Urinary bladder (tissue), 4 donors: ENCODE results near the gene NRROS. TPM values are rescaled to one million over a fixed set of nuclear protein-coding genes. Genes with fewer than 3 reads are reported as not detected.

Experiments used
- DNase-seq: peaks from one replicate; pipeline ENCODE4 v3.0.0-alpha.2; 2015; ENCODE audit errors: extremely low spot score
- H3K27ac ChIP-seq: one replicate; pipeline ENCODE4 v1.5.1; 2013; ENCODE audit warnings: low read depth, mild to moderate bottlenecking, moderate library complexity
- H3K36me3 ChIP-seq: one replicate; pipeline ENCODE4 v1.6.1; 2013; ENCODE audit warnings: mild to moderate bottlenecking, moderate library complexity; ENCODE audit not compliant: insufficient read depth
- H3K4me1 ChIP-seq: one replicate; pipeline ENCODE4 v1.6.1; 2013; ENCODE audit warnings: mild to moderate bottlenecking, moderate library complexity; ENCODE audit not compliant: insufficient read depth
- H3K4me3 ChIP-seq: one replicate; pipeline ENCODE4 v1.5.1; 2013; ENCODE audit warnings: low read depth, low read length
- WGBS: extraction: QIAGEN DNeasy Blood & Tissue Kit; methylation state at CpG from one replicate; pipeline ENCODE4 v1.1.7; 2013; 5-methylcytosine and 5-hydroxymethylcytosine counted together
- polyA plus RNA-seq: library from polyadenylated mRNA; stranded (reverse); fragments of 200-250 nt; gene quantifications from one replicate; pipeline ENCODE4 v1.2.3, GENCODE V29; 2013
- total RNA-seq: library from RNA; depleted of rRNA; stranded (reverse); fragments of >200 nt; gene quantifications from one replicate; pipeline ENCODE4 v1.2.3, GENCODE V29; 2014
- donor health status: healthy with polysubstance abuse.
- donor health status: healthy.

NRROS gene
- total and polyA plus RNA-seq, 2 donors, result 4.1 to 7.2 TPM

DNA sequence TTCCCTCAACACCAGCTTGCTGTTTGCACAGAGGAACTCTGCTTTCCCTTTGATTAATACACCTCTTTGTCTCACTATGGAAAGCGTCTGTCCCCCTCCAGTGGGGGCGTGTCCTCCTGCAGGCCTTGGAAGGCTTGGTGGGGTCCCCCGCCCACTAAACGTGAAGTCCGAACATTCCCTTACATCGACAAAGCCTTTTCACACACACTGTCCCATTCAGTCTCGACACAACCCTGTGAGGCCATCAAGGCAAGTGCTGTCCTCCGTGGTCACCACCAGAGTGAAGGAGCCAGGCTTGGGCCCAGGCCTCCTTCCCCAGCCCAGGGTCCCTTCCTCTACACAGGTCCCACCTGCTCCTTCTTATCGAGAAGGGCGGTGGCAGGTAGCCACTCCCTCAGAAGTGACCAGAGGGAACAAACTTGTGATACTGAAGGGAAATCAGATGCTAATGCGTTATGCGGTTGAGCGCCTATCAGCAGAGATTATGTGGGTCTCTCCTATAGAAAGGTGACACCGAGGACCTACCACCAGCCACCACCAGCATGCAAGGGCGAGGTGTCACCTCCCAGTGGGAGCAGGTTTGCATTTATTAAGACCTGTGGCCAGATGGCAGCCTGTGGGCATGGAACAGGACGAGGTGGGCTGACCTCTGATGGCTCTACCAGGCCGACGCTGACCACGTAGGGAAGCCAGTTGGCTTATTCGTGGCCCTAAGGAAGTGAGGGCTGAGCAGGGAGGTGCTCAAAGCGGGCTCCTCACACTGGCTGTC lies 6.6 kb downstream of the NRROS start:
- no peaks in the 10 kb centered on the region for H3K36me3 ChIP-seq
- no peak overlapping the region for H3K27ac ChIP-seq
- H3K4me1 ChIP-seq, result no peaks in the 10 kb centered on the region
- 86% methylated on average over 21 of the region's 21 CpGs for WGBS
- DNase-seq, result no peak
- no peak overlapping the region for H3K4me3 ChIP-seq

DNA sequence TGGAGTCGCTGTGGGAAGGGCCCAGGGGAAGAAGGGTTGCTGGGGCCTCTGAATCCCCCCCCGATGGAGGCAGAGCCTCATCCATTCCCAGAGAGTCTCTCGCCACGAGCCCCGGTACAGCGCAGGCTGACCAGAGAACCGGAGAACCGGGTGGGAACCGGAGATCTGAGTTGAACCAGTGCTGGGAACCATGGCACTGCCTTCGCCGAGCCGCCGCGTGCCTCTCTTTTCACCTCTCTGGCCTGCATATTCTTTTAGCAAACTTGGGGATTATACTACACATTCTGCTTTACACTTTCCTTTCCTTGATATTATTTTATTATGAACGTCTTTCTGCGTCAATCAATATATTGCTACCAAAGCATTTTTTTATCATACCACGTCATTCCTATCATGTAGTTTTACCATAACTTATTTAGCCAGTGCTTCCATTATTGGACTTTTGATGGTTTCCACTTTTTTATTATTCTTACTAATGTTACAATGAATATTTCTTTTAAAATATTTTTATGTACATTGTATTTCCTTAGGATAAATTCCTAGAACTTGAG lies 7.2 kb downstream of the NRROS start:
- no peak for DNase-seq
- Histone ChIP-seq H3K27ac (no peak overlapping the region), H3K36me3 (no peaks in the 10 kb centered on the region), H3K4me3 (no peak overlapping the region), H3K4me1 (no peaks in the 10 kb centered on the region)
- WGBS, result 84% methylated on average over 17 of the region's 17 CpGs

DNA sequence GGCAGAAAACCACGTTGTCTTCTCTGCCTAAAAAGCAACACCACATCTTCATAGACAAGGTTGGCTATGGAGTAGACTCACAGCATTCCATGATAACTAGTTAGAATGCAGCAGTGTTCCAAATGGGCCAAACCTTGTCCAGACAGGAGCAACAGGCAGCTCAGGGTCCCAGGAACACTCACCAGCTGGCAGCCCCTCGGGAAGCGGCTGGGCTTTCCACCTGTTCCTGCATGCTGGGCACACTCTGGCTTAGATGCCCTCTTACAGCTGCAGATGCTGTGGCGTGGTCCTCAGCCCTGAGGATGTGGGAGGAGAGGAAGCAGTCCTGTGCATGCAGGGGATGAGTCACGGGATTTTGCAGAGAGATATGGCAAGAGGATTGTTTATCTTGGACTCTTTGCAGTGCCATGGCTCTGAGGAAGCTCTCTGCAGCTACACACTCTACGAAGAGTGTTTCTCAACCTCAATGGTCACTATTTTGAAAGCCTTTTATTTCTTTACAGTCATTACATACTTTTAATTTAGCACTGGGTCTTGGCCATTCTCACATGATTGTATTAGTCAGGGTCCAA lies 11.3 kb downstream of the NRROS start:
- no peak for DNase-seq
- H3K4me3 ChIP-seq, result no peak overlapping the region
- no peaks in the 10 kb centered on the region for H3K36me3 ChIP-seq
- whole genome bisulfite sequencing, result 9% methylated on average over 6 of the region's 6 CpGs
- no peak overlapping the region for H3K27ac ChIP-seq
- H3K4me1 ChIP-seq, result no peaks in the 10 kb centered on the region

DNA sequence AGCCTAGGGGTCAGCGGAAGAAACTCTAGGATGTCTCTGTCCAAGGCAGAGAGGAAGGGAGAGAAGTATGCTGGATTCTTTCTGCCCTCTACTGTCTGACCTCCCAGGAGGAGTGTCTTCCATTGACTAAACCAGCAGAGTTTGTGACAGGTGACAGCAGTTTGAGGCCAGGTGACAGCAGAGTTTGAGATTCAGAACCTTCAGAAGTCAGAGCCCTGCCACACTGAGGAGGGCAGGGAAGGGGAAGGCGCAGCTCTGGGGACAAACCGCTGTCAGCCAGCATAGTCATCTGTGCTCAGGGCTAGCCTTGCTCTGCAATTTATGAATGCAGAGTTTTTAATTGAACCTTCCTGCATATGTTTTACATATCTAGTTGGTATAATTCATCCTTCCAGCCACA lies 12.3 kb downstream of the NRROS start:
- no peak overlapping the region for H3K4me3 ChIP-seq
- no peak overlapping the region for H3K27ac ChIP-seq
- DNase-seq, result no peak
- 77% methylated on average over 3 of the region's 3 CpGs for WGBS
- H3K36me3 ChIP-seq, result no peaks in the 10 kb centered on the region
- no peaks in the 10 kb centered on the region for H3K4me1 ChIP-seq

DNA sequence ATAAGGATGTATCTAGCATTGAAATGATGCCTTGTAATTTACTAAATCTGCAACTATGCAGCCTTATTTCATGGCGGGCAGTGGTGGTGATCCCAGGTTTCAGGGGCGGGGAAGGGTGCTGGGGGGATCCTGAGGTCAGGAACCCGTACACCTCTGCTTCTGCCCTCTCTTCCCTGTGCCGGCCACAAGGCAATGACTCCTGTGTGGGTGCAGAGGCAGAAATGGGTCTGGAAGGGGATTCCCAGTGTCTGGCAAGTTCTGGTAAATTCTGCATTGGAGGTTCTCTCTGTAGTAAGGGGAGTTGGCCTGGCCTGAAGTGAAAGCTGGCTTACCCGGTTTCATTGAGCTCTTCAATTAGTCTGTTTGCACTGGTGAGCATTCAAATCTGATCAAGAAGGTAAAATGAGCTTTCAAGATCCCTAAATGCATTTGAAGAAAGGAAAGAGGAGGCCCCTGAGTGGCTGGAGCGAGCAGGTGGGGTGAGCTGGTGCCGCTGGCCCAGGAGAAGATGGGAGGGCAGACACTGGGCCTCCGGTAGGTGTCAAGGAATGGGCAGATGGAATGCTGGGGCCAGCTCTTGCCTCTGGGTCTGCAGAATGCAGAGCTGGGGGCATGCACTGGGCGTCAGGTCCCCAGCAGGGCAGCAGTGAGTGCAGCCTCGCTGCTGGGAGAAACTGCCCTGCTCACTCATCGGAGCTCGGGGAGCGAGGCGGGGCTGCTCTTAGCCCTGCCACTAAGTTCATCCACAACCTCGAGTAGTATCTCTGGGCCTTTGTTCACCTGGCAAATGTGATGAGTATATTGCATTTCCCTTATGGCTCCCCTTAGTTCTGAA lies 13.7 kb downstream of the NRROS start:
- Histone ChIP-seq H3K27ac (no peak overlapping the region), H3K4me1 (no peaks in the 10 kb centered on the region), H3K36me3 (no peaks in the 10 kb centered on the region), H3K4me3 (no peak overlapping the region)
- 80% methylated on average over 15 of the region's 15 CpGs for WGBS
- DNase-seq, result no peak

DNA sequence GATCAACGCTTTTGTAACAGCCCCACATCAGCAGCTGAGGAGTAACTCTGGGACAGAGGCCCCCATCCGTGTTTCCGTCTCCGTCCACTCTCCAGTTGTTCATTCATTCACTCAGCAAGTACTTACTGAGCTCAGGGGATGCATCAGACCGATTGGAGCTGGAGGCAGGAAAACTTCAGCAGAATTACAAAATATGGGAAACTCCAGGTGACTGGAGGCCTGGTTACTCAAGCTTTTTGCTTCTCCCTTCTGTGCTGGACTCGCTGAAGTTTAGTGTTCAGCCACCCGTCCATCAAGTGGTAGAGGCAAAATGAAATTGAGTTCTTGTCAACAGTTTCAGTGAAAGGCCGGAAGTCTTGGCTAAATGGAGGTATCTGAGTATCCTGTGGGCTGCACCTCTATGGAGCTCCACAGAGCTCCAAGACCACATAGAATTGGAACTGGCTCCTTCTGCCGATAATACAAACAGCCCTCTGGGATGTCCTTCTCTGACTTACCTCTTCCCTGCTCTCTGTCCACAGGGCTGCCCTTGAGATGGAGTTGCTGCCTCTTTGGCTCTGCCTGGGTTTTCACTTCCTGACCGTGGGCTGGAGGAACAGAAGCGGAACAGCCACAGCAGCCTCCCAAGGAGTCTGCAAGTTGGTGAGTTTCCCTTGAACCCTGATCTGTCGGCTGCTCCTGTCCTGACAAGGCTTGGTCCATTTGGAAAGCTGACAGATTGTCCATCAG lies 14.7 kb downstream of the NRROS start:
- 90% methylated on average over 12 of the region's 12 CpGs for WGBS
- no peak for DNase-seq

DNA sequence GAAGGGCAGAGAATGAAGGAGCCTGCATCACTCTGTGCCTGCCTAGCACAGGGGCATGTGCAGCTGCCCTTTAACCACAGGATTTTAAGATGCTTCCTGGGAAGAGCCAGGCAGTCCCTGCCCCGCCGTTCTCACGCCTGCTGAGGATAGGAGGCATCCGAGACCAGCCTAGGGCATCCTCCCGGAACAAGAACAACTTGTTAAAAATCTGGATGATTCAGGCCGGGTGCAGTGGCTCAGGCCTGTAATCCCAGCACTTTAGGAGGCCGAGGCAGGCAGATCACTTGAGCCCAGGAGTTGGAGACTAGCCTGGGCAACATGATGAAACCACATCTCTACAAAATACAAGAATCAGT lies 15.2 kb downstream of the NRROS start:
- no peak for DNase-seq
- H3K4me1 ChIP-seq, result no peaks in the 10 kb centered on the region
- H3K27ac ChIP-seq, result no peak overlapping the region
- 90% methylated on average over 7 of the region's 7 CpGs for WGBS
- no peaks in the 10 kb centered on the region for H3K36me3 ChIP-seq
- H3K4me3 ChIP-seq, result no peak overlapping the region

More for the DNA sequence above, 14.7 kb downstream of the NRROS start:
- no peaks in the 10 kb centered on the region for H3K4me1 ChIP-seq
- no peaks in the 10 kb centered on the region for H3K36me3 ChIP-seq
- H3K27ac ChIP-seq, result no peak overlapping the region
- no peak overlapping the region for H3K4me3 ChIP-seq

DNA sequence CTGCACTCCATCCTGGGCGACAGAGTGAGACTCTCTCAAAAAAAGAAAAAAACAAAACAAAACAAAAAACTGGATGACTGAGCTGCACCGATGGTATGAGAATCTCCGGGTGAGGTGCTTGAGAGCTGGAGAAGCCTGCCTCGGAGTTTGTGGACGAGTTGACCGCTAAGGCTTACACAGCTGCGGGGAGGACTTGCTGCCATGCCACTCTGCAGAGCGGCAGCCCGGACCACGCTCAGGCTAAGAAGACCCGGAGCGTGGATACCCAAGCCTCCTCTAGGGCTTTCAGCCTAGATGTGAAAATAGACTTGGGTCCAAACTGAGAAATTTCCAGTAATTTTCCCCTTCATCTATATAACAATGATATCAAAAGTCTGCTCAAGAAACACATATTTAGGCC lies 16.0 kb downstream of the NRROS start:
- 95% methylated on average over 12 of the region's 12 CpGs for WGBS
- Histone ChIP-seq H3K36me3 (no peaks in the 10 kb centered on the region), H3K4me3 (no peak overlapping the region), H3K4me1 (no peaks in the 10 kb centered on the region), H3K27ac (no peak overlapping the region)
- DNase-seq, result no peak

DNA sequence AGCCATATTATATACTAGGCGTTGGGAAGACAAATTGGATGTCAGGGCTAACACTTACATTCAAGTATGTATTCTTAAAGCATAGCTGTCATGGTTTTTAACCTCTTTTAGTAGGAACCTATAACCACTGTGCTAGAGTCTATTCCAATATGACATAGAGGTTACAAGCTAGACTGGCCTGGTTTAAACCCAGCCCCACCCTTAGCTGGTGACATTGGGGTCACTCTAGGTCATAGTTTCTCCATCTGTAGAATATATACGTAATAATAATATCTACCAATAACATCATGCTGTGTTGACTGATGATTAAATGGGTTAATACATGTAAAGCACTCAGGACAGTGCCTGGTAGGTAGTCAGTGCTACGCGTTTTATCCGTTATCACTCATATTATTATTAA lies 16.7 kb downstream of the NRROS start:
- Histone ChIP-seq H3K36me3 (no peaks in the 10 kb centered on the region), H3K4me1 (no peaks in the 10 kb centered on the region), H3K27ac (no peak overlapping the region), H3K4me3 (no peak overlapping the region)
- 91% methylated on average over 5 of the region's 5 CpGs for WGBS
- no peak for DNase-seq

DNA sequence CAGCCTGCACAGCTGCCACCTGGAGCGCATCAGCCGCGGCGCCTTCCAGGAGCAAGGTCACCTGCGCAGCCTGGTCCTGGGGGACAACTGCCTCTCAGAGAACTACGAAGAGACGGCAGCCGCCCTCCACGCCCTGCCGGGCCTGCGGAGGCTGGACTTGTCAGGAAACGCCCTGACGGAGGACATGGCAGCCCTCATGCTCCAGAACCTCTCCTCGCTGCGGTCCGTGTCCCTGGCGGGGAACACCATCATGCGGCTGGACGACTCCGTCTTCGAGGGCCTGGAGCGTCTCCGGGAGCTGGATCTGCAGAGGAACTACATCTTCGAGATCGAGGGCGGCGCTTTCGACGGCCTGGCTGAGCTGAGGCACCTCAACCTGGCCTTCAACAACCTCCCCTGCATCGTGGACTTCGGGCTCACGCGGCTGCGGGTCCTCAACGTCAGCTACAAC lies 20.4 kb downstream of the NRROS start:
- DNase-seq, result no peak
- no peaks in the 10 kb centered on the region for H3K36me3 ChIP-seq
- H3K4me3 ChIP-seq, result no peak overlapping the region
- H3K4me1 ChIP-seq, result no peaks in the 10 kb centered on the region
- H3K27ac ChIP-seq, result no peak overlapping the region
- 95% methylated on average over 35 of the region's 35 CpGs for WGBS

DNA sequence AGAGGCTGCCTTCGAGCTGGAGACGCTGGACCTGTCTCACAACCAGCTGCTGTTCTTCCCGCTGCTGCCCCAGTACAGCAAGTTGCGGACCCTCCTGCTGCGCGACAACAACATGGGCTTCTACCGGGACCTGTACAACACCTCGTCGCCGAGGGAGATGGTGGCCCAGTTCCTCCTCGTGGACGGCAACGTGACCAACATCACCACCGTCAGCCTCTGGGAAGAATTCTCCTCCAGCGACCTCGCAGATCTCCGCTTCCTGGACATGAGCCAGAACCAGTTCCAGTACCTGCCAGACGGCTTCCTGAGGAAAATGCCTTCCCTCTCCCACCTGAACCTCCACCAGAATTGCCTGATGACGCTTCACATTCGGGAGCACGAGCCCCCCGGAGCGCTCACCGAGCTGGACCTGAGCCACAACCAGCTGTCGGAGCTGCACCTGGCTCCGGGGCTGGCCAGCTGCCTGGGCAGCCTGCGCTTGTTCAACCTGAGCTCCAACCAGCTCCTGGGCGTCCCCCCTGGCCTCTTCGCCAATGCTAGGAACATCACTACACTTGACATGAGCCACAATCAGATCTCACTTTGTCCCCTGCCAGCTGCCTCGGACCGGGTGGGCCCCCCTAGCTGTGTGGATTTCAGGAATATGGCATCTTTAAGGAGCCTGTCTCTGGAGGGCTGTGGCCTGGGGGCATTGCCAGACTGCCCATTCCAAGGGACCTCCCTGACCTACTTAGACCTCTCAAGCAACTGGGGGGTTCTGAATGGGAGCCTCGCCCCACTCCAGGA lies 21.1 kb downstream of the NRROS start:
- WGBS, result 83% methylated on average over 32 of the region's 32 CpGs
- H3K4me1 ChIP-seq, result no peaks in the 10 kb centered on the region
- H3K4me3 ChIP-seq, result no peak overlapping the region
- H3K27ac ChIP-seq, result no peak overlapping the region
- no peaks in the 10 kb centered on the region for H3K36me3 ChIP-seq
- no peak for DNase-seq

DNA sequence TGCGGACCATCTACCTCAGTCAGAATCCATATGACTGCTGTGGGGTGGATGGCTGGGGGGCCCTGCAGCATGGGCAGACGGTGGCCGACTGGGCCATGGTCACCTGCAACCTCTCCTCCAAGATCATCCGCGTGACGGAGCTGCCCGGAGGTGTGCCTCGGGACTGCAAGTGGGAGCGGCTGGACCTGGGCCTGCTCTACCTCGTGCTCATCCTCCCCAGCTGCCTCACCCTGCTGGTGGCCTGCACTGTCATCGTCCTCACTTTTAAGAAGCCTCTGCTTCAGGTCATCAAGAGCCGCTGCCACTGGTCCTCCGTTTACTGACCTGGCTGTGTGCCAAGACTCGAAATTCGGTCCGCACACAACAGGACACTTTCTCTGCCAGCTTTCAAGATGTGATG lies 21.9 kb downstream of the NRROS start:
- Histone ChIP-seq H3K36me3 (no peaks in the 10 kb centered on the region), H3K4me1 (no peaks in the 10 kb centered on the region), H3K27ac (no peak overlapping the region), H3K4me3 (no peak overlapping the region)
- 76% methylated on average over 16 of the region's 16 CpGs for WGBS
- DNase-seq, result no peak

DNA sequence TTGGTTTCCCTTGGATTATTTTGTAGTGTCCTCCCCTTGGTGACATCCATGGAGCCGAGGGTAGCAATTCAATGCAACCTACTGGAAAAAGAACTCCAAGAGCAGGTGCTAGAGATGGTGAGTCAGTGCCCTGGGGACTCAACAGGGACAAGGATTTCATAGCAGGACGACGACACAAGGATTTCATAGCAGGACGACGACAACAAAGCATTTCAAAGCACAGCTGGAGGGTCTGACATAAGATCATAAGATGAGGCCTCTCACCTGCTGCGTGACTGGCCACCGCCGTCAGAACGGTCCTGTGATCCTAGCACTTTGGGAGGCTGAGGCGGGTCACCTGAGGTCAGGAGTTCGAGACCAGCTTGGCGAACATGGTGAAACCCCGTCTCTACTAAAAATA lies 22.5 kb downstream of the NRROS start:
- no peak for DNase-seq
- no peaks in the 10 kb centered on the region for H3K4me1 ChIP-seq
- H3K36me3 ChIP-seq, result no peaks in the 10 kb centered on the region
- WGBS, result 83% methylated on average over 13 of the region's 13 CpGs
- no peak overlapping the region for H3K27ac ChIP-seq
- no peak overlapping the region for H3K4me3 ChIP-seq
